Sigmoid colon (tissue), 7 donors: ENCODE results near the gene CD27. TPM values are rescaled to one million over a fixed set of nuclear protein-coding genes. Genes with fewer than 3 reads are reported as not detected.

Source experiments
- DNase-seq: peaks from one replicate; pipeline ENCODE4 v3.0.0-alpha.2; 2019
- H3K27ac ChIP-seq, 4 donors: fragments of 200-600 bp; sonication (generic); one replicate each; pipeline ENCODE4 v1.5.1; 2016 to 2019; ENCODE audit warnings: mild to moderate bottlenecking in 1 of 4
- H3K27me3 ChIP-seq, 3 donors: fragments of 200-600 bp; sonication (generic); one replicate each; pipeline ENCODE4 v1.5.1; 2019; ENCODE audit warnings: mild to moderate bottlenecking in 1 of 3
- H3K36me3 ChIP-seq, 4 donors: fragments of 200-600 bp; sonication (generic); one replicate each; pipeline ENCODE4 v1.5.1; 2016 to 2019
- H3K4me1 ChIP-seq, 4 donors: fragments of 200-600 bp; sonication (generic); one replicate each; pipeline ENCODE4 v1.5.1; 2017 to 2019
- H3K4me3 ChIP-seq, 4 donors: fragments of 200-600 bp; sonication (generic); one replicate each; pipeline ENCODE4 v1.5.1; 2017 to 2019; ENCODE audit warnings: mild to moderate bottlenecking in 2 of 4, moderate library complexity in 1 of 4
- H3K9me3 ChIP-seq, 4 donors: fragments of 200-600 bp in 3 of 4; sonication (generic) in 3 of 4; one replicate each; pipeline versions ENCODE4 v1.5.1 to v1.6.1; 2013 to 2019
- CTCF ChIP-seq, 4 experiments: fragments of 450-650 bp in 3 of 4; fragments of 200-600 bp in 1 of 4; IDR thresholded peaks; one replicate each; pipeline ENCODE4 v1.5.1; 2016 to 2019; ENCODE audit warnings: antibody characterized with exemption in 4 of 4, mild to moderate bottlenecking in 3 of 4, moderate library complexity in 2 of 4
- EP300 ChIP-seq, 4 donors: sonication (generic); formaldehyde crosslinking; IDR thresholded peaks; one replicate each; pipeline ENCODE4 v1.6.1; 2017; ENCODE audit warnings: antibody characterized with exemption in 4 of 4
- POLR2A ChIP-seq, 2 donors: fragments of 450-650 bp; IDR thresholded peaks; one replicate each; pipeline ENCODE4 v1.6.1; 2016; ENCODE audit warnings: antibody characterized with exemption in 2 of 2, mild to moderate bottlenecking in 2 of 2, moderate library complexity in 2 of 2
- POLR2AphosphoS5 ChIP-seq, 4 donors: sonication (generic); formaldehyde crosslinking; IDR thresholded peaks; one replicate each; pipeline ENCODE4 v1.6.1; 2017; ENCODE audit warnings: antibody characterized with exemption in 4 of 4
- WGBS, 2 donors: extraction: QIAGEN DNeasy Blood & Tissue Kit; methylation state at CpG; one replicate each; pipeline ENCODE4 v1.1.7; 2013; 5-methylcytosine and 5-hydroxymethylcytosine counted together
- intact Hi-C: fragments of 100-400 bp; cut with DNase I; formaldehyde crosslinking; loops from one replicate; pipeline ENCODE4 v1.15.1; 2023
- polyA plus RNA-seq, 3 donors: library from polyadenylated mRNA; stranded (reverse); fragments of 200-250 nt; gene quantifications; one replicate each; pipeline ENCODE4 v1.2.3, GENCODE V29; 2013
- total RNA-seq, 4 donors: library from RNA; depleted of rRNA; stranded (reverse); fragments of >200 nt; gene quantifications; one replicate each; pipeline ENCODE4 v1.1.0, GENCODE V29; 2016
- donor health status: healthy with polysubstance abuse.
- donor health status: Bipolar disorder and iron deficiency.
- donor health status: healthy.

The CD27 gene
- total and polyA plus RNA-seq, 7 donors = 0.60 to 29.0 (median 1.6) TPM; not detected in 3

- 96 to 98% methylated on average over 2 of the region's 2 CpGs for WGBS, 2 donors
- no peak for TF ChIP-seq POLR2A (IDR thresholded peaks at IDR 0.05)
- no peak for TF ChIP-seq CTCF (IDR thresholded peaks at IDR 0.05)
- TF ChIP-seq EP300 (IDR thresholded peaks at IDR 0.05) = no peak
- no peak for TF ChIP-seq POLR2AphosphoS5 (IDR thresholded peaks at IDR 0.05)
- peaks cover 41 to 82% (median 64%) of the 10 kb centered on the region in 4 donors for H3K36me3 ChIP-seq
- H3K4me1 ChIP-seq = peaks cover 0 to 6% (median 0%) of the 10 kb centered on the region in 4 donors
- H3K4me3 ChIP-seq = no peak overlapping the region
- DNase-seq = no peak
- no peak overlapping the region for H3K27ac ChIP-seq
- intact Hi-C loops = no loop called here
- no peaks in the 10 kb centered on the region for H3K9me3 ChIP-seq
- no peaks in the 10 kb centered on the region for H3K27me3 ChIP-seq
Observed at GRCh38 chr12:6459004-6459337, 14.2 kb downstream of the CD27 start.

- TF ChIP-seq POLR2A (IDR thresholded peaks at IDR 0.05) (no peak), EP300 (IDR thresholded peaks at IDR 0.05) (no peak), CTCF (IDR thresholded peaks at IDR 0.05) (no peak), POLR2AphosphoS5 (IDR thresholded peaks at IDR 0.05) (no peak)
- Histone ChIP-seq H3K4me1 (peaks cover 0 to 9% (median 2%) of the 10 kb centered on the region in 4 donors), H3K27ac (peak overlapping the region in 3 of 4 donors; percentile 39 to 48 (median 44)), H3K4me3 (no peak overlapping the region), H3K27me3 (no peaks in the 10 kb centered on the region), H3K9me3 (no peaks in the 10 kb centered on the region), H3K36me3 (peaks cover 52 to 90% (median 67%) of the 10 kb centered on the region in 4 donors)
- no peak for DNase-seq
- intact Hi-C loops = no loop called here
- WGBS, 2 donors = 62 to 79% methylated on average over 10 of the region's 10 CpGs
Observed at GRCh38 chr12:6460751-6461371, 16.1 kb downstream of the CD27 start.

- WGBS, 2 donors = 44 to 83% methylated on average over 15 of the region's 15 CpGs
- Histone ChIP-seq H3K4me1 (peaks cover 0 to 12% (median 4%) of the 10 kb centered on the region in 4 donors), H3K27ac (peak overlapping the region in 3 of 4 donors; percentile 39 to 48 (median 44)), H3K9me3 (no peaks in the 10 kb centered on the region), H3K36me3 (peaks cover 52 to 96% (median 66%) of the 10 kb centered on the region in 4 donors), H3K4me3 (no peak overlapping the region), H3K27me3 (no peaks in the 10 kb centered on the region)
- peak; percentile 79 for DNase-seq
- no peak for TF ChIP-seq POLR2AphosphoS5 (IDR thresholded peaks at IDR 0.05)
- TF ChIP-seq EP300 (IDR thresholded peaks at IDR 0.05) = no peak
- no peak for TF ChIP-seq POLR2A (IDR thresholded peaks at IDR 0.05)
- intact Hi-C loops = no loop called here
Observed at GRCh38 chr12:6461401-6462233, 16.9 kb downstream of the CD27 start.

GRCh38 chr12:6462234-6462995 lies 17.7 kb downstream of the CD27 start:
- peaks cover 50 to 89% (median 58%) of the 10 kb centered on the region in 4 donors for H3K36me3 ChIP-seq
- no peaks in the 10 kb centered on the region for H3K27me3 ChIP-seq
- H3K9me3 ChIP-seq = no peaks in the 10 kb centered on the region
- no peak overlapping the region for H3K4me3 ChIP-seq
- TF ChIP-seq EP300 (IDR thresholded peaks at IDR 0.05) (no peak), POLR2AphosphoS5 (IDR thresholded peaks at IDR 0.05) (no peak), POLR2A (IDR thresholded peaks at IDR 0.05) (no peak), CTCF (IDR thresholded peaks at IDR 0.05) (no peak)
- no peak for DNase-seq
- intact Hi-C loops = no loop called here
- 85 to 89% methylated on average over 14 of the region's 14 CpGs for WGBS, 2 donors
- H3K27ac ChIP-seq = peak overlapping the region in 3 of 4 donors; percentile 39 to 48 (median 44)
- peaks cover 0 to 13% (median 4%) of the 10 kb centered on the region in 4 donors for H3K4me1 ChIP-seq
